Myocyte (in vitro differentiated cells): ENCODE measurements around the gene PID1. TPM values are rescaled to one million over a fixed set of nuclear protein-coding genes. Genes with fewer than 3 reads are reported as not detected.
A peak's percentile ranks its signal among the peaks of the same experiment; 100 is the strongest.

Source experiments
- DNase-seq: peaks from one replicate; pipeline ENCODE4 v3.0.0-alpha.2; 2012; ENCODE audit warnings: low read depth
- total RNA-seq: library from RNA; depleted of rRNA; stranded (reverse); fragments of >200 nt; gene quantifications from 2 replicates; pipeline ENCODE4 v1.2.3, GENCODE V29; 2014

PID1 gene
- total RNA-seq, 1 donor from 2014 or later, result 9.0 TPM

- DNase-seq, result peak; percentile 7
These were observed 147.0 kb downstream of the PID1 start for GRCh38 chr2:229124136-229124535.

GRCh38 chr2:229118927-229119326 is 152.2 kb downstream of the PID1 start:
- DNase-seq, result no peak

DNA sequence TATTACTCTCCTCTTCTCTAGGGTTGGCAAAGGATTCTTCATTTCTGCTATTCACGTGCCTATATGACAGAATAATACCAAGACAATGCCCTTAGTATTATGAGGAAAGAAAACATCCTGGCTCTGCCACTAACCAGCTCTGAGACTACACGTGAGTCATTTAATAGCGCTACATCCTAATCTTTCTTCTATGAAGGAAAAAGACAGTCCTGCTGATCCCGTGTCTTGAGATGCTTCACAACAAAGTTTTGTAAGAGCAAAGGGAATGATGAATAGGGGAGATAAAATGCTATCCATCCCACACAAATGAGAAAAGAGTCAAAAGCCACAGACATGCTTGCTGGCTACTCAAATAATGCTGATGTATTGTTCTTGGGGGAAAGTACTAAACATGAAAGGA is 152.8 kb downstream of the PID1 start:
- peak; percentile 15 for DNase-seq

- no peak for DNase-seq
These were observed 159.3 kb downstream of the PID1 start for GRCh38 chr2:229111744-229112143.

DNA sequence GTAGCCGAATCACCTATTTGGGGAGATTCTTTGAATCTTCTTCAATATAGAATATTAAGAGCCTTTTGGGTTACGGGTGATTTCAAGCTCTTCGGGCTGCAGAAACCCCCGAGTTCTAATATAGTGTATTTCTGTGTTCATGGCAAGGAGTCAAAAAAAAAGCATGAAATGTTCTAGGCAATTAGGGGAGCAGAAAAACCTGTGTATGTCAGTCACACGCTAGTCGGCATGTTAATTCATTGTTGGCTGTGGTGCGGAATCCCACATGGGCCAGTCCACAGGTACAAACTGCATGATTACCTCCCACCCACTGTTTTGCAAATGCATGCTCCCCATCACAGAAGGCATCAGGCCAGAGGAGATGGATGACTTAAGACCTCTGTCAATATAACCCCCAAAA is 161.9 kb downstream of the PID1 start:
- DNase-seq, result no peak

DNA sequence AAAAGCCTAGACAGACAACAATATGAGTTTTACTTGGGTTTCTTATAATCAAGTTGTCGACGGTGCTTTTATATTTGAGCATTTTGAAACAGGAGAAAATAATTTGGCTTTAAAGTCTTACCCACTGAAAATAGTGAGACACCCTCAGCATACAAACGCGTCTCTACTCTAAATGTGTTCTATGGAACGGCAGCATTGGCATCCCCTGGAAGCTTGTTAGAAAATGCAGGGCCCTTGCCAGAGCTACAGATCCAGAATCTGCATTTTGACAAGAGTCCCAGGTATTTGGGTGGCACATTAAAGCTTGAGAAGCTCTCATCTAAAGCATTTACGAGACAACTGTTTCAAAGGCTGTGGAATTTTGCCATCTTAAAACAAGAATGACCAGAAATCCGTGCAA is 163.5 kb downstream of the PID1 start:
- no peak for DNase-seq

- no peak for DNase-seq
These were observed 166.1 kb downstream of the PID1 start for GRCh38 chr2:229104974-229105387.

DNA sequence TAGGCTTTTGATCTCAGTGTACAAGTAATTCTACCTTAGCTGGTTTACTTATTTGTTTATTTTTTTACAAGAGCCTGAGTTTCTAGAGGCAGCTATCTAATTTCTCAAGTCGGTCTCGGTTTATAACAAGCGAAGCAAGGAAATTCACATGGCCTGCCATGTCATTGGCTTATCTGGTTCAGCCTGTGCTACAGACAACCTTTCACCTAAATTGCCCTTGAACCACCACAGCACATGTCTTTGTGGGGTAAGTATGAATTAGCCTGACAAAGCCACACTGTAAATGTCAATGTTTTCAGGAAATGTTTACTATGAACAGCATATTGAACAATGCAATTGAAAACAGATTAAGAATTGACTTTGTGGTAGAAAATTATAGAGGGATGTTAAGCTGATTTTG is 167.1 kb downstream of the PID1 start:
- no peak for DNase-seq

DNA sequence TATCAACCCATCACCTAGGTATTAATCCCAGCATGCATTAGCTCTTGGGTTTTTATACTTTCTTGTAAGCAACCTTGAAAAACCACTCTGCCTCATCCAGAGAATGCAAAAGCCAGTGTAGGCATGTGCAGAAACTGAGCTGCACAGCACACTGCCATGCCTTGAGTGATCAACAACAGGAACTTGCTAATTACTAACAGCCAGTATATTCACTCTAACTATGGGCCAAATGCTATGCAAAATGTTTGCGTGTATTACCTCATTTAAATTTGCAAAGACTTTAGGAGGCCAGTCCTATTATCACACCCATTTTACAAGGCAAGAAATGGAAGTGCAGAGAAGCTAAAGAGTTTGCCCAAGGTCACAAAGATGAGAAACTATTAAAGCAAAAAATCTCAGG is 169.8 kb downstream of the PID1 start:
- no peak for DNase-seq

- DNase-seq, result no peak
These were observed 171.9 kb downstream of the PID1 start for GRCh38 chr2:229099231-229099630.

- DNase-seq, result no peak
These were observed 172.3 kb downstream of the PID1 start for GRCh38 chr2:229098801-229099200.

DNA sequence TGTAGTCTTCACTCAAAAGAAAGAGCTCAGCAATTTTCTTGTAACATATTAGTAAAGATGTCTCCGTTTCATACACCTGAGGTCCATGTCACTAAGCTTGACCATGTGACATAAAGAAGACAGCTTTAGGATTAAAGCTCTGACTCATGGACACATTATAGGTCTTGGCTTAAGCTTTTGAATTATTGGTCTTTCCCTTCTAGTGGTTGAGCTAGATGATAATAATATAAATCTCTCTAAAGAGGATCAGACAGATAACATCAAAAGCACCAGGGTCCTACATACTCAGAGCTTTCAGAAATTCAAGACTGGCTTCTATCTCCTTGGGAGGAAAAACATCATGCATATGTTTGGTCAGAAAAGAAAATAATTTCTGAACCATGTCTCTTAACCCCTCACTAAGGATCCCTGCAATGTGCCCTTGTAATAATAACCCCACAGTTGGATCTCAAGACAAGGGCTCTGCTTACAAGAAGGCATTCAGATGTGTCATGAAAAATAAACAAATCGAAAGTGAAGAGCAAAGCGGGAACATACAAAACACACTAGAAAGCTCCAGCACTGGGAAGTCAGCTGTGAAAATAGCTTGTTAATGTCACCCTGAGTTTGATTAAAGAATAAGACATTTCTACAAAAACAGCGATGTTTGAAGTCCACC is 174.5 kb downstream of the PID1 start:
- no peak for DNase-seq

DNA sequence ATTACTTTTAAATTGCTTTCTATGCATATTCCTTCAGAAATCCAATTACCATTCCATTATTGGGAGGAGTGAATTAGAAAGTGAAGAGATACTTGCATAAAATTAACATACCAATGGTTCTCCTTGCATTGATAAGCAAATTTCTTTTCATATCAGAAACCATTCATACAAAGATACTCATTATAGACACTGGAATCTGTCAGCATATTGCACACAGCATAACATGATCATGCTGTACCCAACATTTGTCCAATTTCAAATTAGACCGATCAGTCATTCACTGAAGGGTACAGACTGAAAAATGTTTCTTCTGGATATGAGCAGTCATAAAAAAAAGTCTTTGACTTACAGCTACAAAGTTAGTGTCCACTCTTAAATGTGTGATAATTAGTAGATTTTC is 175.6 kb downstream of the PID1 start:
- no peak for DNase-seq

GRCh38 chr2:229090225-229090624 is 180.9 kb downstream of the PID1 start:
- peak; percentile 31 for DNase-seq

- DNase-seq, result peak; percentile 34
These were observed 181.3 kb downstream of the PID1 start for GRCh38 chr2:229089776-229090175.

GRCh38 chr2:229088966-229089700 is 182.0 kb downstream of the PID1 start:
- no peak for DNase-seq

DNA sequence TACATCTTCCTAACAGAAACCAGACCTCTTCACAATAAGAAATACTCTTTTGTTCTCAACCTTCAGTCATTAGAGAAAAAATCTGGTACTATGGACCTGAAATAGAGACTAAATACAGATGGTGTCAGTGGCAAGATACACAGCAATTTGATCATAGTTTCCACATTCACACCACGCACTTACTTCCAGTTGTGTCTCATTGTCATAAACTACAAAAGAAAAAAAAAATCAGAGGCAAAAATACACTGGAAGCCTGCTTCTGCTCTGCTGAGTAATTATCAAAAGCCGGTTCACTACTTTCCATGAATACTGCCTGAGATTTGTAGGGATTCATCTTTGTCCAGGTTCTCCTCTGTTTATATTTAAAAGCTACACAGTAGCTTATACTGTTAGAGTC is 182.6 kb downstream of the PID1 start:
- no peak for DNase-seq

DNA sequence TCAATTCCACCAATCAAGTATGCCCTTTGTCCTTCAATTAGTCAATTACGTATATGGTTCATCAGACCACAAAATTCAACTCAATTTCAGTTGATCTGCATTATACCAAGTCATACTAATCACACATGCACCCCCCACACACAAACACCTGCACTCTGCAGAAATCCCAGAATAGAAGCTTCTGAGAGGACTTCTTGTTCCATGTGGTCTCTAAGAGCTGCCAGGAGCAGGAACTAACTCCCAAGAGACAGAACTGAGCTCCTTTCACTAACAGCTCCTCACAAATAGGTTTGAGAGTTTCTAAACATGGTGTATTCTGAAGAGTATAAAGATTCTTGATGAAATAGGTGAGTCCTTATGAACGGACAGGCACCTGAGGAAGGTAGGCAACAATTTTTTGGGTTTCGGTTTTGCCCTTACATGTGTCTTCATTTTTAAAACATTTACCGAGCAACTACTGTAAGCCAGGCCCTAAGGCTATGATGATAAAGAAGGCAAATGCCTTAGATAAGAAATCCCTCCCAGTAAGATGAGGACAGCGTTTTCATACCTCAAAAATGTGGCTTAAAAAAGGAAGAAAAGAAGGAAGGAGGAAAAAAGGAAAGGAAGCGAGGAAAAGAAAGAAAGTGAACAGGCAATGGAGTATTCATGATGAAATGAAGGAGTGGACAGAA is 183.1 kb downstream of the PID1 start:
- no peak for DNase-seq

GRCh38 chr2:229087267-229087666 is 183.8 kb downstream of the PID1 start:
- DNase-seq, result no peak

GRCh38 chr2:229085439-229085838 is 185.6 kb downstream of the PID1 start:
- no peak for DNase-seq

- no peak for DNase-seq
These were observed 186.6 kb downstream of the PID1 start for GRCh38 chr2:229084447-229084846.

GRCh38 chr2:229083606-229084340 is 187.3 kb downstream of the PID1 start:
- peak; percentile 29 for DNase-seq
